CD4-positive, alpha-beta T cell treated with Interleukin-21 for 1 hour (primary cell): Measurements from ENCODE around the gene ZKSCAN5.
"Not testable (repeated sequence)": the region's sequence is repeated elsewhere in the genome, so short reads cannot be mapped to it uniquely, and the experiment has no call there.

Experiments used
- DNase-seq: peaks from one replicate; pipeline ENCODE4 v3.0.0-alpha.2; 2020

The ZKSCAN5 gene

GRCh38 chr7:99557196-99557607 lies 52.7 kb downstream of the ZKSCAN5 start:
- DNase-seq: no peak

GRCh38 chr7:99557940-99558305 lies 53.5 kb downstream of the ZKSCAN5 start:
- DNase-seq: no peak

- peak; percentile 94 for DNase-seq
Observed at GRCh38 chr7:99558306-99559174, 54.1 kb downstream of the ZKSCAN5 start, which contains the start of gene ZNF655. TSS of gene ZNF655 (plus strand) at chr7:99558642. CDS start at chr7:99560560, 1,918 bp downstream.

GRCh38 chr7:99559175-99559915 lies 54.9 kb downstream of the ZKSCAN5 start:
- peak; percentile 50 for DNase-seq

- no peak for DNase-seq
Observed at GRCh38 chr7:99560834-99561736, 56.6 kb downstream of the ZKSCAN5 start.

GRCh38 chr7:99561737-99562051 lies 57.2 kb downstream of the ZKSCAN5 start:
- no peak for DNase-seq

GRCh38 chr7:99562114-99562784 lies 57.8 kb downstream of the ZKSCAN5 start:
- no peak for DNase-seq

GRCh38 chr7:99562832-99563231 lies 58.4 kb downstream of the ZKSCAN5 start:
- no peak for DNase-seq

GRCh38 chr7:99563650-99564049 lies 59.2 kb downstream of the ZKSCAN5 start:
- no peak for DNase-seq

GRCh38 chr7:99568770-99569169 lies 64.3 kb downstream of the ZKSCAN5 start:
- not testable (repeated sequence) for DNase-seq

GRCh38 chr7:99571768-99572167 lies 67.3 kb downstream of the ZKSCAN5 start:
- DNase-seq: no peak

- no peak for DNase-seq
Observed at GRCh38 chr7:99573257-99573656, 68.8 kb downstream of the ZKSCAN5 start.

- no peak for DNase-seq
Observed at GRCh38 chr7:99576251-99576650, 71.8 kb downstream of the ZKSCAN5 start.

GRCh38 chr7:99579281-99579955 lies 75.0 kb downstream of the ZKSCAN5 start:
- no peak for DNase-seq

- DNase-seq: peak; percentile 53
Observed at GRCh38 chr7:99579956-99580777, 75.7 kb downstream of the ZKSCAN5 start.

GRCh38 chr7:99580778-99581332 lies 76.4 kb downstream of the ZKSCAN5 start:
- DNase-seq: not testable (repeated sequence)
